OCI-LY7 (cell line): Measurements from ENCODE around the gene RPRD2. TPM values are rescaled to one million over a fixed set of nuclear protein-coding genes. Genes with fewer than 3 reads are reported as not detected.

Source experiments
- BruUV-seq: library from RNA; stranded (reverse); fragments of 400-500 nt; replicated peaks from 2 replicates; lab custom pipeline; 2021; lab: Mats Ljungman, UMichigan
- CTCF ChIA-PET: fragments of 300-600 bp; sonication (Branson Sonifier 250); formaldehyde crosslinking; loops from one replicate; lab custom pipeline; 2022; ENCODE audit warnings: antibody characterized with exemption; ENCODE audit not compliant: unreplicated experiment; lab: Charles Lee
- POLR2A ChIA-PET: fragments of 300-600 bp; sonication (Branson Sonifier 250); formaldehyde crosslinking; loops from one replicate; lab custom pipeline; 2022; ENCODE audit warnings: antibody characterized with exemption; lab: Charles Lee
- DNase-seq: peaks from one replicate; pipeline ENCODE4 v3.0.0-alpha.2; 2015; ENCODE audit warnings: low spot score
- H2AFZ ChIP-seq: fragments of 200-600 bp; sonication (generic), shearing (Covaris generic); 2 replicates; pipeline ENCODE4 v1.6.1; 2014; ENCODE audit warnings: mild to moderate bottlenecking, antibody characterized with exemption, low read length, moderate library complexity
- H3K27ac ChIP-seq: fragments of 200-600 bp; sonication (generic); 2 replicates; pipeline ENCODE4 v1.5.1; 2014; ENCODE audit warnings: mixed run types, low read depth, mild to moderate bottlenecking, moderate library complexity, low read length, inconsistent platforms; ENCODE audit not compliant: poor library complexity, severe bottlenecking
- H3K36me3 ChIP-seq: fragments of 200-600 bp; sonication (generic); 2 replicates; pipeline ENCODE4 v1.6.1; 2014; ENCODE audit warnings: mild to moderate bottlenecking, antibody characterized with exemption, low read length, moderate library complexity, mixed read lengths; ENCODE audit not compliant: insufficient read depth
- H3K4me1 ChIP-seq: fragments of 200-600 bp; sonication (generic); 2 replicates; pipeline ENCODE4 v1.5.1; 2014; ENCODE audit warnings: mild to moderate bottlenecking, low read length; ENCODE audit not compliant: insufficient read depth, poor library complexity, severe bottlenecking
- H3K4me2 ChIP-seq: fragments of 200-600 bp; sonication (generic); 2 replicates; pipeline ENCODE4 v1.6.1; 2014; ENCODE audit warnings: mild to moderate bottlenecking, low read length
- H3K4me3 ChIP-seq: fragments of 200-600 bp; sonication (generic); 2 replicates; pipeline ENCODE4 v1.5.1; 2014; ENCODE audit warnings: mild to moderate bottlenecking, low read depth, low read length; ENCODE audit not compliant: poor library complexity, severe bottlenecking
- H3K79me2 ChIP-seq: fragments of 200-600 bp; sonication (generic); 2 replicates; pipeline ENCODE4 v1.6.1; 2016; ENCODE audit warnings: low read depth, mild to moderate bottlenecking, low read length, moderate library complexity, mixed read lengths; ENCODE audit not compliant: insufficient read depth
- H3K9me2 ChIP-seq: fragments of 200-600 bp; sonication (generic); 2 replicates; pipeline ENCODE4 v1.6.1; 2016; ENCODE audit warnings: mild to moderate bottlenecking, low read length, mixed read lengths; ENCODE audit not compliant: insufficient read depth
- H3K9me3 ChIP-seq: fragments of 200-600 bp; sonication (generic); 2 replicates; pipeline ENCODE4 v1.6.1; 2014; ENCODE audit warnings: mild to moderate bottlenecking, mixed run types, low read length, mixed read lengths
- H4K20me1 ChIP-seq: fragments of 200-600 bp; sonication (generic); 2 replicates; pipeline ENCODE4 v1.6.1; 2014; ENCODE audit warnings: mild to moderate bottlenecking, antibody characterized with exemption, low read length, moderate library complexity, mixed read lengths; ENCODE audit not compliant: insufficient read depth
- EZH2phosphoT487 ChIP-seq: fragments of 200-600 bp; sonication (generic); IDR thresholded peaks from 2 replicates; pipeline ENCODE4 v1.6.1; 2018; ENCODE audit warnings: low read depth, borderline replicate concordance, mild to moderate bottlenecking, mixed run types, antibody characterized with exemption, low read length, moderate library complexity, mixed read lengths
- intact Hi-C: fragments of 100-400 bp; cut with micrococcal nuclease; formaldehyde crosslinking; loops from one replicate; pipeline ENCODE4 v1.10.0; 2022; ENCODE audit not compliant: unreplicated experiment
- total RNA-seq, 2 experiments: library from RNA; depleted of rRNA in 1 of 2; stranded (reverse); fragments of >200 nt in 1 of 2; shearing (Covaris generic) in 1 of 2; gene quantifications; 2 replicates each; pipeline ENCODE4 v1.2.3, GENCODE V29; 2014 to 2022
- TF ChIP-seq, protein P1 (sequence below): fragments of 200-600 bp; sonication (generic); conservative IDR thresholded peaks from 2 replicates; pipeline ENCODE4 v1.5.1; 2014; ENCODE audit warnings: mild to moderate bottlenecking, antibody characterized with exemption, low read length, moderate library complexity, mixed read lengths

RPRD2 gene
- total RNA-seq, 2 experiments from 2014 or later: 17.0 to 39.7 TPM

DNA sequence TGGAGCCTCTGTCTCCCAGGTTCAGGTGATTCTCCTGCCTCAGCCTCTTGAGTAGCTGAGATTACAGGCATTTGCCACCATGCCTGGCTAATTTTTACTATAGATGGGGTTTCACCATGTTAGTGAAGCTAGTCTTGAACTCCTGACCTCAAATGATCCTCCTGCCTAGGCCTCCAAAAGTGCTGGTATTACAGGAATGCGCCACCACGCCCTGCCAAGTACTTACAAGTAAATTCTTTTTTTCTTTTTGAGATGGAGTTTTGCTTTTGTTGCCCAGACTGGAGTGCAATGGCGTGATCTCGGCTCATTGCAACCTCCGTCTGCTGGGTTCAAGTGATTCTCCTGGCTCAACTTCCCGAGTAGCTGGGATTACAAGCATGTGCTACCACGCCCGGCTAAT lies 42.5 kb downstream of the RPRD2 start:
- H4K20me1 ChIP-seq: peaks cover 6% of the 10 kb centered on the region; the same call in 1 of the 2 replicates
- H3K79me2 ChIP-seq: peaks cover 93% of the 10 kb centered on the region
- BruUV-seq: no TSS peak
- H3K36me3 ChIP-seq: peaks cover 38% of the 10 kb centered on the region
- no peak overlapping the region for H2AFZ ChIP-seq
- ChIA-PET CTCF (no interaction called here), POLR2A (no interaction called here)
- no peak for DNase-seq
- H3K27ac ChIP-seq: no peak overlapping the region
- no peak overlapping the region for H3K4me2 ChIP-seq
- intact Hi-C loops: no loop called here
- no peak overlapping the region for H3K4me3 ChIP-seq
- TF ChIP-seq EZH2phosphoT487: no peak
- TF ChIP-seq, protein P1, sequence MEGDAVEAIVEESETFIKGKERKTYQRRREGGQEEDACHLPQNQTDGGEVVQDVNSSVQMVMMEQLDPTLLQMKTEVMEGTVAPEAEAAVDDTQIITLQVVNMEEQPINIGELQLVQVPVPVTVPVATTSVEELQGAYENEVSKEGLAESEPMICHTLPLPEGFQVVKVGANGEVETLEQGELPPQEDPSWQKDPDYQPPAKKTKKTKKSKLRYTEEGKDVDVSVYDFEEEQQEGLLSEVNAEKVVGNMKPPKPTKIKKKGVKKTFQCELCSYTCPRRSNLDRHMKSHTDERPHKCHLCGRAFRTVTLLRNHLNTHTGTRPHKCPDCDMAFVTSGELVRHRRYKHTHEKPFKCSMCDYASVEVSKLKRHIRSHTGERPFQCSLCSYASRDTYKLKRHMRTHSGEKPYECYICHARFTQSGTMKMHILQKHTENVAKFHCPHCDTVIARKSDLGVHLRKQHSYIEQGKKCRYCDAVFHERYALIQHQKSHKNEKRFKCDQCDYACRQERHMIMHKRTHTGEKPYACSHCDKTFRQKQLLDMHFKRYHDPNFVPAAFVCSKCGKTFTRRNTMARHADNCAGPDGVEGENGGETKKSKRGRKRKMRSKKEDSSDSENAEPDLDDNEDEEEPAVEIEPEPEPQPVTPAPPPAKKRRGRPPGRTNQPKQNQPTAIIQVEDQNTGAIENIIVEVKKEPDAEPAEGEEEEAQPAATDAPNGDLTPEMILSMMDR: no peak
- H3K9me3 ChIP-seq: no peaks in the 10 kb centered on the region
- H3K9me2 ChIP-seq: no peaks in the 10 kb centered on the region
- H3K4me1 ChIP-seq: peaks cover 26% of the 10 kb centered on the region

GRCh38 chr1:150407330-150407729 lies 43.4 kb downstream of the RPRD2 start:
- no TSS peak for BruUV-seq
- CTCF ChIA-PET: no interaction called here
- Histone ChIP-seq H2AFZ (no peak overlapping the region), H3K36me3 (peaks cover 34% of the 10 kb centered on the region), H3K4me1 (peaks cover 23% of the 10 kb centered on the region), H3K9me2 (no peaks in the 10 kb centered on the region), H3K9me3 (no peaks in the 10 kb centered on the region), H3K4me3 (no peak overlapping the region), H3K79me2 (peaks cover 92% of the 10 kb centered on the region), H3K27ac (no peak overlapping the region), H3K4me2 (no peak overlapping the region), H4K20me1 (peaks cover 6% of the 10 kb centered on the region; the same call in 1 of the 2 replicates)
- POLR2A ChIA-PET: no interaction called here
- DNase-seq: no peak
- intact Hi-C loops: no loop called here
- no peak for TF ChIP-seq EZH2phosphoT487
- TF ChIP-seq, protein P1: no peak

DNA sequence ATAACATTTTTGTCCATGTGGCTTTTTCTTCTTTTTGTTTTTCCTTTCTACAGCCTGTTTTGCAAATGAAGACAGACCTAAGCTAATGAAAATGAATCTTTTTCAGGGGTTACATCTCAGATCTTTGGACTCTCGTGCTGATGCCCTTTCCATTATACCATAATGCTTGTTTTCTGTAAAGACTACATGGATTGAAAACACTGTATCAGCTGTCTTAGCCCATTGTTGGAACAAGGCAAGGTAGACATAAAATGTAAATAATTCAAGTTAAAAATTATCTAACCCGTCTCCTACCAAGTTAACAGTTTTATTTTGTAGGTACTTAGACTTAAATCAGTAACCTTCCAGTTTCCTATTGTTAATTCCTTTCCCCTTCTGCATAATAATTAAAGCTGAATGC lies 44.9 kb downstream of the RPRD2 start:
- H3K79me2 ChIP-seq: peaks cover 88% of the 10 kb centered on the region
- POLR2A ChIA-PET: interaction anchor here (0.6 kb wide), 1 partner anchor 55 kb away, joined by 3 read pairs; no protein-coding TSS in a partner anchor
- no TSS peak for BruUV-seq

More for the DNA sequence above, 44.9 kb downstream of the RPRD2 start:
- H4K20me1 ChIP-seq: peaks cover 6% of the 10 kb centered on the region; the same call in 1 of the 2 replicates
- H3K27ac ChIP-seq: no peak overlapping the region
- H3K36me3 ChIP-seq: peaks cover 24% of the 10 kb centered on the region
- H3K9me3 ChIP-seq: no peaks in the 10 kb centered on the region
- H3K4me1 ChIP-seq: peaks cover 23% of the 10 kb centered on the region
- H3K9me2 ChIP-seq: no peaks in the 10 kb centered on the region
- H2AFZ ChIP-seq: no peak overlapping the region
- no peak overlapping the region for H3K4me2 ChIP-seq
- TF ChIP-seq, protein P1: no peak
- TF ChIP-seq EZH2phosphoT487: no peak
- intact Hi-C loops: no loop called here
- CTCF ChIA-PET: no interaction called here
- no peak for DNase-seq
- no peak overlapping the region for H3K4me3 ChIP-seq
